ENCODE data around the gene PSMD11.
A peak's percentile ranks its signal among the peaks of the same experiment; 100 is the strongest.

- TF ChIP-seq POLR2A (IDR thresholded peaks at IDR 0.05): peak in 1 of 2 donors; percentile 41
- TF ChIP-seq CTCF (IDR thresholded peaks at IDR 0.05): peak in 1 of 6 experiments; percentile 11
Measured at GRCh38 chr17:32503251-32504165, 59.2 kb downstream of the PSMD11 start.
